Small intestine (tissue), 7 donors: Measurements from ENCODE around the gene GSTM2. TPM values are rescaled to one million over a fixed set of nuclear protein-coding genes. Genes with fewer than 3 reads are reported as not detected.

Experiments used
- DNase-seq, 2 donors: peaks; one replicate each; pipeline versions ENCODE4 v3.0.0 to v3.0.0-alpha.2; 2013
- FAIRE-seq: peaks from 2 replicates; lab custom pipeline; 2012; peaks lifted over from hg19 to GRCh38; lab: Jason Lieb, UNC
- H3K27ac ChIP-seq, 3 donors: one replicate each; pipeline ENCODE4 v1.5.1; 2013; ENCODE audit warnings: low read length in 2 of 3, mild to moderate bottlenecking in 2 of 3, control low read depth in 1 of 3, inconsistent platforms in 1 of 3, low read depth in 1 of 3, moderate library complexity in 1 of 3
- H3K27me3 ChIP-seq, 3 donors: one replicate each; pipeline ENCODE4 v1.6.1; 2013; ENCODE audit warnings: low read length in 3 of 3, inconsistent platforms in 1 of 3; ENCODE audit not compliant: control insufficient read depth in 3 of 3, insufficient read depth in 3 of 3
- H3K36me3 ChIP-seq, 3 donors: one replicate each; pipeline ENCODE4 v1.6.1; 2013; ENCODE audit warnings: low read length in 3 of 3, inconsistent platforms in 1 of 3, low read depth in 1 of 3, mild to moderate bottlenecking in 1 of 3, moderate library complexity in 1 of 3; ENCODE audit not compliant: control insufficient read depth in 3 of 3, insufficient read depth in 2 of 3
- H3K4me1 ChIP-seq, 3 donors: one replicate each; pipeline ENCODE4 v1.6.1; 2013; ENCODE audit warnings: low read length in 2 of 3, inconsistent platforms in 1 of 3, low read depth in 1 of 3, mild to moderate bottlenecking in 1 of 3, moderate library complexity in 1 of 3; ENCODE audit not compliant: control insufficient read depth in 3 of 3, insufficient read depth in 2 of 3
- H3K4me3 ChIP-seq, 3 donors: one replicate each; pipeline ENCODE4 v1.5.1; 2013; ENCODE audit warnings: low read length in 3 of 3, control low read depth in 1 of 3, inconsistent platforms in 1 of 3, low read depth in 1 of 3, mild to moderate bottlenecking in 1 of 3, moderate library complexity in 1 of 3
- H3K9me3 ChIP-seq, 2 donors: one replicate each; pipeline ENCODE4 v1.6.1; 2013; ENCODE audit warnings: low read depth in 1 of 2, low read length in 1 of 2; ENCODE audit not compliant: control insufficient read depth in 2 of 2, insufficient read depth in 1 of 2
- WGBS, 3 donors: extraction: QIAGEN DNeasy Blood & Tissue Kit; methylation state at CpG; one replicate each; pipeline ENCODE4 v1.1.7; 2013; 5-methylcytosine and 5-hydroxymethylcytosine counted together
- polyA plus RNA-seq, 4 donors: library from polyadenylated mRNA; stranded (reverse) in 3 of 4; unstranded in 1 of 4; fragments of 200-250 nt in 3 of 4; fragments of 120-200 nt in 1 of 4; gene quantifications; one replicate each; pipeline versions ENCODE4 v1.2.1 to v1.2.3, GENCODE V29; 2013
- donor health status: healthy with polysubstance abuse.
- donor health status: control.
- donor health status: control.
- donor health status: Bipolar disorder and iron deficiency.
- donor health status: healthy.

The GSTM2 gene
- polyA plus RNA-seq, 4 donors: 29.4 to 170 (median 54.2) TPM

GRCh38 chr1:109714661-109715372 is 47.0 kb downstream of the GSTM2 start:
- no peak for FAIRE-seq
- WGBS, 3 donors: 84 to 89% (median 85%) methylated on average over 12 of the region's 12 CpGs
- no peaks in the 10 kb centered on the region for H3K4me1 ChIP-seq

GRCh38 chr1:109716121-109716520 is 48.3 kb downstream of the GSTM2 start:
- Histone ChIP-seq H3K9me3 (no peaks in the 10 kb centered on the region), H3K4me1 (no peaks in the 10 kb centered on the region), H3K27ac (no peak overlapping the region), H3K27me3 (no peaks in the 10 kb centered on the region), H3K36me3 (no peaks in the 10 kb centered on the region), H3K4me3 (no peak overlapping the region)
- FAIRE-seq: no peak
- 73 to 90% (median 85%) methylated on average over 3 of the region's 3 CpGs for WGBS, 3 donors
- peak in 1 of 2 donors; percentile 0 for DNase-seq

More at GRCh38 chr1:109714661-109715372, 47.0 kb downstream of the GSTM2 start:
- H3K27ac ChIP-seq: no peak overlapping the region
- peaks cover 0 to under 1% of the 10 kb centered on the region in 2 donors for H3K9me3 ChIP-seq
- no peaks in the 10 kb centered on the region for H3K27me3 ChIP-seq
- no peak overlapping the region for H3K4me3 ChIP-seq
- DNase-seq: peak in 1 of 2 donors; percentile 0
- no peaks in the 10 kb centered on the region for H3K36me3 ChIP-seq

- Histone ChIP-seq H3K4me1 (peaks cover 0 to 5% (median 0%) of the 10 kb centered on the region in 3 donors), H3K27ac (no peak overlapping the region), H3K9me3 (no peaks in the 10 kb centered on the region), H3K36me3 (no peaks in the 10 kb centered on the region), H3K4me3 (no peak overlapping the region), H3K27me3 (no peaks in the 10 kb centered on the region)
- FAIRE-seq (no peak), DNase-seq (no peak)
- WGBS, 3 donors: 74 to 79% (median 75%) methylated on average over 3 of the region's 3 CpGs
These were observed 48.8 kb downstream of the GSTM2 start for GRCh38 chr1:109716570-109717090.

GRCh38 chr1:109717729-109718128 is 49.9 kb downstream of the GSTM2 start:
- Histone ChIP-seq H3K4me3 (no peak overlapping the region), H3K9me3 (no peaks in the 10 kb centered on the region), H3K36me3 (no peaks in the 10 kb centered on the region), H3K4me1 (peaks cover 0 to 5% (median 0%) of the 10 kb centered on the region in 3 donors), H3K27me3 (no peaks in the 10 kb centered on the region), H3K27ac (no peak overlapping the region)
- DNase-seq: no peak
- 82 to 89% (median 88%) methylated on average over 5 of the region's 5 CpGs for WGBS, 3 donors
- FAIRE-seq: no peak

- peak; percentile 49 to 76 for DNase-seq
- no peaks in the 10 kb centered on the region for H3K9me3 ChIP-seq
- no peaks in the 10 kb centered on the region for H3K36me3 ChIP-seq
- no peak for FAIRE-seq
- 73 to 87% (median 73%) methylated on average over 2 of the region's 2 CpGs for WGBS, 3 donors
- H3K4me3 ChIP-seq: no peak overlapping the region
- peaks cover 0 to 5% (median 0%) of the 10 kb centered on the region in 3 donors for H3K4me1 ChIP-seq
- H3K27me3 ChIP-seq: no peaks in the 10 kb centered on the region
- H3K27ac ChIP-seq: no peak overlapping the region
These were observed 50.6 kb downstream of the GSTM2 start for GRCh38 chr1:109718495-109718894.

- Histone ChIP-seq H3K4me1 (peaks cover 0 to 5% (median 0%) of the 10 kb centered on the region in 3 donors), H3K27ac (no peak overlapping the region), H3K27me3 (no peaks in the 10 kb centered on the region), H3K4me3 (no peak overlapping the region), H3K36me3 (no peaks in the 10 kb centered on the region), H3K9me3 (no peaks in the 10 kb centered on the region)
- DNase-seq (no peak), FAIRE-seq (no peak)
- WGBS, 3 donors: 73 to 92% (median 75%) methylated on average over 5 of the region's 5 CpGs
These were observed 51.5 kb downstream of the GSTM2 start for GRCh38 chr1:109719337-109719837.

- H3K36me3 ChIP-seq: no peaks in the 10 kb centered on the region
- no peak overlapping the region for H3K27ac ChIP-seq
- DNase-seq (peak in 1 of 2 donors; percentile 69), FAIRE-seq (no peak)
- H3K4me3 ChIP-seq: no peak overlapping the region
- H3K9me3 ChIP-seq: peaks cover 0 to 5% of the 10 kb centered on the region in 2 donors
- H3K4me1 ChIP-seq: peaks cover 0 to 5% (median 0%) of the 10 kb centered on the region in 3 donors
- no peaks in the 10 kb centered on the region for H3K27me3 ChIP-seq
- 77 to 87% (median 83%) methylated on average over 5 of the region's 5 CpGs for WGBS, 3 donors
These were observed 53.2 kb downstream of the GSTM2 start for GRCh38 chr1:109721042-109721441.

- WGBS, 3 donors: 94 to 98% (median 96%) methylated on average over 1 of the region's 1 CpG
- DNase-seq (no peak), FAIRE-seq (no peak)
- Histone ChIP-seq H3K4me3 (no peak overlapping the region), H3K27ac (no peak overlapping the region), H3K9me3 (peaks cover 0 to 11% of the 10 kb centered on the region in 2 donors), H3K36me3 (no peaks in the 10 kb centered on the region), H3K27me3 (no peaks in the 10 kb centered on the region), H3K4me1 (peaks cover 0 to 5% (median 0%) of the 10 kb centered on the region in 3 donors)
These were observed 54.1 kb downstream of the GSTM2 start for GRCh38 chr1:109721971-109722370.
